ENCODE results near the gene TNFSF18. TPM values are rescaled to one million over a fixed set of nuclear protein-coding genes. Genes with fewer than 3 reads are reported as not detected.

TNFSF18 gene
- polyA plus RNA-seq, 1 donor: 0.12 TPM

Other genes with a start within 250 kb of the TNFSF18 start
- 2.0 TPM for gene TNFSF4, start 156.4 kb upstream of the TNFSF18 start, polyA plus RNA-seq (ENCODE audit: insufficient read length)

Data from left kidney (tissue), 1 donor.